K562 (cell line): ENCODE results near the gene TNIK. TPM values are rescaled to one million over a fixed set of nuclear protein-coding genes. Genes with fewer than 3 reads are reported as not detected.

Source experiments
- BDP1 ChIP-seq: IDR thresholded peaks from 3 replicates; pipeline ENCODE4 v1.6.1; 2011; ENCODE audit not compliant: insufficient read length, insufficient read depth
- GABPB1 ChIP-seq: sonication (generic); formaldehyde crosslinking; IDR thresholded peaks from 2 replicates; pipeline ENCODE4 v1.8.0; 2022; ENCODE audit warnings: mild to moderate bottlenecking, missing genetic modification reagents
- HDAC8 ChIP-seq: fragments of 450-650 bp; IDR thresholded peaks from 2 replicates; pipeline ENCODE4 v1.6.1; 2016; ENCODE audit warnings: mild to moderate bottlenecking, missing genetic modification characterization, moderate library complexity, missing compliant biosample characterization
- HMG20B ChIP-seq: fragments of 250-450 bp; sonication (Bioruptor Pico); IDR thresholded peaks from 2 replicates; pipeline ENCODE4 v1.5.0; 2021; ENCODE audit warnings: mild to moderate bottlenecking
- HSF4 ChIP-seq: fragments of 250-450 bp; sonication (Bioruptor Pico); IDR thresholded peaks from 2 replicates; pipeline ENCODE4 v2.1.2; 2022; ENCODE audit warnings: mild to moderate bottlenecking, moderate library complexity, borderline replicate concordance
- KAT2B ChIP-seq: IDR thresholded peaks from one replicate; pipeline ENCODE4 v1.6.1; 2012; ENCODE audit warnings: low read depth, mild to moderate bottlenecking, control low read depth, inconsistent platforms, low read length, moderate library complexity
- MCM5 ChIP-seq: fragments of 450-650 bp; IDR thresholded peaks from 2 replicates; pipeline ENCODE4 v1.6.1; 2016; ENCODE audit warnings: low read depth
- NBN ChIP-seq: fragments of 450-650 bp; IDR thresholded peaks from 2 replicates; pipeline ENCODE4 v1.6.1; 2016; ENCODE audit warnings: low read depth, mild to moderate bottlenecking
- NCOR1 ChIP-seq: fragments of 450-650 bp; IDR thresholded peaks from 2 replicates; pipeline ENCODE4 v1.6.1; 2016; ENCODE audit warnings: mild to moderate bottlenecking, moderate library complexity
- NFIC ChIP-seq: fragments of 450-650 bp; IDR thresholded peaks from 2 replicates; pipeline ENCODE4 v1.6.1; 2017; ENCODE audit warnings: mild to moderate bottlenecking, inconsistent platforms
- PML ChIP-seq: IDR thresholded peaks from 2 replicates; pipeline ENCODE4 v1.6.1; 2012; ENCODE audit warnings: low read length, inconsistent platforms
- POLR2G ChIP-seq: fragments of 200-400 bp; formaldehyde crosslinking; IDR thresholded peaks from 2 replicates; pipeline ENCODE4 v1.6.1; 2017; ENCODE audit warnings: low read depth, mild to moderate bottlenecking, antibody characterized with exemption, low read length, moderate library complexity
- TCFL5 ChIP-seq: fragments of 250-450 bp; sonication (Bioruptor Pico); conservative IDR thresholded peaks from 2 replicates; pipeline ENCODE4 v1.6.1; 2021; ENCODE audit warnings: mild to moderate bottlenecking, moderate library complexity, matching md5 sums
- ZNF143 ChIP-seq: sonication (generic); formaldehyde crosslinking; IDR thresholded peaks from 2 replicates; pipeline ENCODE4 v1.9.0; 2022; ENCODE audit warnings: mild to moderate bottlenecking, missing genetic modification reagents
- ZNF280B ChIP-seq: fragments of 250-450 bp; sonication (Bioruptor Pico); IDR thresholded peaks from 2 replicates; pipeline ENCODE4 v1.5.1; 2021; ENCODE audit warnings: mild to moderate bottlenecking
- ZNF431 ChIP-seq: sonication (generic); formaldehyde crosslinking; IDR thresholded peaks from 2 replicates; pipeline ENCODE4 v1.8.0; 2022; ENCODE audit warnings: mild to moderate bottlenecking, missing genetic modification reagents
- ZNF444 ChIP-seq: fragments of 250-450 bp; sonication (Bioruptor Pico); IDR thresholded peaks from 2 replicates; pipeline ENCODE4 v1.4.0; 2020; ENCODE audit warnings: mild to moderate bottlenecking, moderate library complexity
- ZNF707 ChIP-seq: fragments of 250-450 bp; sonication (Bioruptor Pico); conservative IDR thresholded peaks from 2 replicates; pipeline ENCODE4 v1.8.0; 2022; ENCODE audit warnings: inconsistent platforms, mild to moderate bottlenecking, moderate library complexity
- ZNF79 ChIP-seq: fragments of 250-450 bp; sonication (Bioruptor Pico); IDR thresholded peaks from 2 replicates; pipeline ENCODE4 v1.4.0; 2020; ENCODE audit warnings: low read depth, mild to moderate bottlenecking, moderate library complexity
- polyA plus RNA-seq, 8 experiments: library from polyadenylated mRNA; depleted of rRNA in 4 of 8; stranded (reverse) in 5 of 8; unstranded in 3 of 8; fragments of >200 nt; fragmentation: Nextera tagmentation in 2 of 8; fragmentation: Illumina TruSeq in 1 of 8; extraction: Ambion mirVana in 2 of 8; extraction: Trizol in 1 of 8; gene quantifications; 2 replicates each; pipeline versions ENCODE4 v1.2.1 to v1.2.3, GENCODE V29; 2011 to 2014; ENCODE audit warnings: inconsistent platforms in 1 of 8, missing spikeins in 1 of 8
- total RNA-seq, 7 experiments: library from RNA; depleted of rRNA in 6 of 7; stranded (reverse); fragments of >200 nt in 6 of 7; fragmentation: Illumina TruSeq in 2 of 7; extraction: Trizol in 2 of 7; gene quantifications; 2 replicates each; pipeline versions ENCODE4 v1.2.1 to v1.2.3, GENCODE V29; 2011 to 2021; ENCODE audit warnings: low replicate concordance in 1 of 7
- TF ChIP-seq, protein P1 (sequence below): fragments of 450-650 bp; IDR thresholded peaks from 2 replicates; pipeline ENCODE4 v1.6.1; 2016; ENCODE audit warnings: low read depth, mild to moderate bottlenecking, moderate library complexity
- TF ChIP-seq, protein P2 (sequence below): sonication (generic); formaldehyde crosslinking; IDR thresholded peaks from 2 replicates; pipeline ENCODE4 v1.8.0; 2022; ENCODE audit warnings: missing genetic modification reagents, mild to moderate bottlenecking, borderline replicate concordance
- TF ChIP-seq, protein P3 (sequence below), 2 experiments: fragments of 250-450 bp in 1 of 2; fragments of 450-650 bp in 1 of 2; sonication (Bioruptor Pico) in 1 of 2; IDR thresholded peaks; 2 replicates each; pipeline versions ENCODE4 v1.6.1 to v1.8.0; 2016 to 2021; ENCODE audit warnings: mild to moderate bottlenecking in 2 of 2, moderate library complexity in 2 of 2, missing compliant biosample characterization in 1 of 2, missing genetic modification characterization in 1 of 2

The TNIK gene
- total and polyA plus RNA-seq, 9 of the 15 experiments (the other 6 are each of a cell fraction or from before 2014, with no cell fraction given), result 6.6 to 39.0 (median 24.7) TPM

DNA sequence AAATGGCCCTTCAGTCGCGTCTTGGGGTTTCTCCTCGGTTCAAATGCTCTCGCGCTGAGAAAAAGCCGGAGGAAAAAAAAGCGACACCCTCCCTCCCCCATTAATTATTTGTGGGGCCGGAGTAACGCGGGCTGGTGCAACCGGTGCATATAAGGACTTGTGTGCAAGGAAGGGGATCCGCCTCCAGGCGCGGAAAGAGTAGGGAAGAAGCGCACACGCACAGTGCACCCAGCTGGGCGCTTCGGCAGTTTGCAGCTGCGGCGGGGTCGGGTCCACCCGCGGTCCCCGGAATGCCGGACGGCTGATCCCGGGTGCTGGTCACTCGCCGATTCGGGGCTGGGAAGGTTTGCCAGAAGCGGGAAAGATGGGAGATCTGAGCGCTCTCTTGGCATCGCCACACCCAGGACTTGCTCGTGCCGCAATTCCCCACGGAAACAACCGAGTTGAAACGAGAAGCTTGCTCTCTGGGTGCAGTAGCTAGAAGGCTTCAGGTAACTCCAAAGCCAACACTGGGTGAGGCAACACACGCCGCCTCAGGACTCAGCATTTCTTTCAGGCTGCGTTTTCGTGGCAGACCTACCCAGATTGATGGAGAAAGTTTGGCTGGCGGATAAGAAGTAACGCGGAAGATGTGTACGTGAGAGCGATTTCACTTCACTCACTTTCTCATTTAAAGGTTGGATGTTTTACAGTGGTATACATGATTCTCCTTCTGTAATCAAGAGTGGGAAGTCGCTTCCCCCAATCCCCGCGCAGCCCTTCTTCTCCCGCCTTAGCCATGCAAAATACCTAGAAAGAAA is 720 bp upstream of the TNIK start (continued):
- no peak for TF ChIP-seq ZNF431 (CRISPR knock-in tag)
- TF ChIP-seq ZNF280B, result no peak
- TF ChIP-seq HSF4, result no peak
- TF ChIP-seq HMG20B, result no peak
- 0 out of 2 replicates have a peak, but pooled peaks have one; percentile 39 for TF ChIP-seq ZNF444 (CRISPR knock-in tag)
- no peak for TF ChIP-seq BDP1
- no peak; the same call in 1 of the 2 replicates for TF ChIP-seq NBN
- peak; percentile 89 for TF ChIP-seq POLR2G
- no peak for TF ChIP-seq KAT2B
- TF ChIP-seq NCOR1, result no peak; the same call in 1 of the 2 replicates
- TF ChIP-seq ZNF707 (CRISPR knock-in tag), result no peak
- TF ChIP-seq MCM5, result no peak
- no peak for TF ChIP-seq NFIC
- TF ChIP-seq HDAC8 (tag), result no peak
- TF ChIP-seq, protein P1, sequence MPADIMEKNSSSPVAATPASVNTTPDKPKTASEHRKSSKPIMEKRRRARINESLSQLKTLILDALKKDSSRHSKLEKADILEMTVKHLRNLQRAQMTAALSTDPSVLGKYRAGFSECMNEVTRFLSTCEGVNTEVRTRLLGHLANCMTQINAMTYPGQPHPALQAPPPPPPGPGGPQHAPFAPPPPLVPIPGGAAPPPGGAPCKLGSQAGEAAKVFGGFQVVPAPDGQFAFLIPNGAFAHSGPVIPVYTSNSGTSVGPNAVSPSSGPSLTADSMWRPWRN, result no peak
- 0 out of 2 replicates have a peak, but pooled peaks have one; percentile 10 for TF ChIP-seq ZNF143
- TF ChIP-seq GABPB1 (CRISPR knock-in tag), result no peak
- TF ChIP-seq, protein P2, sequence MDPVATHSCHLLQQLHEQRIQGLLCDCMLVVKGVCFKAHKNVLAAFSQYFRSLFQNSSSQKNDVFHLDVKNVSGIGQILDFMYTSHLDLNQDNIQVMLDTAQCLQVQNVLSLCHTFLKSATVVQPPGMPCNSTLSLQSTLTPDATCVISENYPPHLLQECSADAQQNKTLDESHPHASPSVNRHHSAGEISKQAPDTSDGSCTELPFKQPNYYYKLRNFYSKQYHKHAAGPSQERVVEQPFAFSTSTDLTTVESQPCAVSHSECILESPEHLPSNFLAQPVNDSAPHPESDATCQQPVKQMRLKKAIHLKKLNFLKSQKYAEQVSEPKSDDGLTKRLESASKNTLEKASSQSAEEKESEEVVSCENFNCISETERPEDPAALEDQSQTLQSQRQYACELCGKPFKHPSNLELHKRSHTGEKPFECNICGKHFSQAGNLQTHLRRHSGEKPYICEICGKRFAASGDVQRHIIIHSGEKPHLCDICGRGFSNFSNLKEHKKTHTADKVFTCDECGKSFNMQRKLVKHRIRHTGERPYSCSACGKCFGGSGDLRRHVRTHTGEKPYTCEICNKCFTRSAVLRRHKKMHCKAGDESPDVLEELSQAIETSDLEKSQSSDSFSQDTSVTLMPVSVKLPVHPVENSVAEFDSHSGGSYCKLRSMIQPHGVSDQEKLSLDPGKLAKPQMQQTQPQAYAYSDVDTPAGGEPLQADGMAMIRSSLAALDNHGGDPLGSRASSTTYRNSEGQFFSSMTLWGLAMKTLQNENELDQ (CRISPR knock-in tag), result no peak
- no peak; the same call in 1 of the 2 replicates for TF ChIP-seq PML
- TF ChIP-seq ZNF79, result no peak
- TF ChIP-seq, protein P3, sequence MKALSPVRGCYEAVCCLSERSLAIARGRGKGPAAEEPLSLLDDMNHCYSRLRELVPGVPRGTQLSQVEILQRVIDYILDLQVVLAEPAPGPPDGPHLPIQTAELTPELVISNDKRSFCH (CRISPR knock-in tag; IDR thresholded peaks at IDR 0.05), result no peak
- TF ChIP-seq, protein P3 (tag; IDR thresholded peaks at IDR 0.05), result no peak
- no peak for TF ChIP-seq TCFL5 (CRISPR knock-in tag)
